NCI-H1930 (cell line): ENCODE data around the gene GMPPB.
A peak's percentile ranks its signal among the peaks of the same experiment; 100 is the strongest.
"Not testable (repeated sequence)": the region's sequence is repeated elsewhere in the genome, so short reads cannot be mapped to it uniquely, and the experiment has no call there.

Experiments used
- DNase-seq, 2 experiments: peaks; one replicate each; lab custom pipeline; 2025; lab: John Stamatoyannopoulos, UW

GMPPB gene

DNA sequence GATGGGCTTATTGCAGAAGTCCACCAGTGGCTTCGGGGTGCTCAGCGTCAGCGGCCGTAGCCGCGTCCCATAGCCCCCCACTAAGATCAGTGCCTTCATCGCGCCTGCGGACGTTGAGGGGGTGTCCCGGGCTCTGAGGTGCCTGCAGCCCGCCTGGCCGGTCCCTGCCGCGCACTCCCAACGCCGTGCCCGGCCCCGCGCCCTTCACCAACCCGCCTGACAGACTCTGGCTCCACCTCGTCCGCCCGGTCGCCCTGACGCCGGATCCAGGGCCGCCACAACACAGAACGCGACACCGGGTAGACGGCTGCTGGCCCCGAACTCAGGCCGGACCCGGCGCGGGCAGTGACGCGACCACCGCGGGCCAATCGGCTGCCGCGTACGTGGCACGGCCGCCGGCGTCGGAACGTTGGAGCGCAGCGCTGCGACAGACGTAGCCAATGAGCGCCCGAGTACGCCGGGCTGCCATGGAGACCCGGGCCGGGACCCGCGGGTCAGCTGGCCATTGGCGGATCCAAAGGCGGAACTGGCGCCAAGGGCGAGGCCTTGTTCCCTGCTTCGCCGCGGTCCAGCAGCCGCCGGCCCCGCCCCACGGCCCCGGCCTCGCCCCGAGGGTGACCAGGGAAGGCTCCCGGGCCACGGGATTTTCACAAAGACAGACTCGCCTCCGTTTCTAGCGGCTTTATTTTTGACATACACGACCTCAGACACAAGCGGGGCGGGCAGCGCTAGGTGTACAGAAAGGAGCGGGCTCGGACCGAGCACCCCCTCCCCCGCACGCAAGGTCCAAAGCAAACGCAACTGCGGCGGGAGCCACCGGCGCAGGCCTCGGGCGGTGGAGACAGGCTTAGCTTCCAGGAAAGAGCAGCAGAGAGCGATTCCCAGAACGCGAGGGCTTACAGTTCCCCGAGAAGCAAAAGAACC is at the start of gene GMPPB:
Gene GMPPB, minus strand, starts transcription at position 324 of the 924 bp plus-strand sequence. Its CDS starts 225 bp downstream, at position 99.
- peak; percentile 79 to 90 for DNase-seq

DNA sequence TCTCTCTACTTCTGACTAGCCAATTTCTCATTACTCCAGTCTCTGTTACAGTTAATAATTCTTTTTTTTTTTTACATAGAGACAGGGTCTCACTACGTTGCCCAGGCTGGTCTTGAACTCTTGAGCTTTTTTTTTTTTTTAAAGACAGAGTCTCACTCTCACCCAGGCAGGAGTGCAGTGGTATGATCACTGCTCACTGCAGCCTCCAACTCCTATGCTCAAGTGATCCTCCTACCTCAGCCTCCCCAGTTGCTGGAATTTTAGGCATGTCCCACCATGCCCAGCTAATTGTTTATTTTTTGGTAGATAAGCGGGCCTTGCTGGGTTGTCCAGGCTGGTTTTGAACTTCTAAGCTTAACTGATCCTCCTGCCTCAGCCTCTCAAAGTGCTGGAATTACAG is 49.0 kb upstream of the GMPPB start:
- DNase-seq = no peak

DNA sequence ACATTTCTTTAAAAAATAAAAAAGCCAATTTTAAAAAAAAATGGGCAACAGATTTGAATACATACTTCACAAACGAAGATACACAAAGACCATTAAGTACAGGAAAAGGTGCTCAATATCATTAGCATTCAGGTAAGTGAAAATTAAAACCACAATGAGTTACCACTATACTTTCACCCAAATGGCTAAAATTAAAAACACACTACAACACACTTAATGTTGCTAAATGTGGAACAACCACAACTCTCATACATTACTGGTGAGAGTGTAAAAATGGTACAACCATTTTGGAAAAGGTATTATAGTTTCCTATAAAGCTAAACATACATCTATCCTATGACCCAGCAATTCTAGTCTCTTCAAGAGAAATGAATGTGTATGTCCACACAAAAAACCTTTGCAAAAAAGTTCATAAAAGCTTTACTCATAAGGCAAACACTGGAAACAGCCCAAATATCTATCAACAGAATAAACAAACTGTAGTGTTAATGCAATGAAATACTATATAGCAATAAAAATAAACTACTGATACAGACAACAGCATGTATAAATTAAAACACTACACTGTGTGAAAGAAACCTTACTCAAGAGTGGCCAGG is 47.7 kb upstream of the GMPPB start:
- no peak for DNase-seq

DNA sequence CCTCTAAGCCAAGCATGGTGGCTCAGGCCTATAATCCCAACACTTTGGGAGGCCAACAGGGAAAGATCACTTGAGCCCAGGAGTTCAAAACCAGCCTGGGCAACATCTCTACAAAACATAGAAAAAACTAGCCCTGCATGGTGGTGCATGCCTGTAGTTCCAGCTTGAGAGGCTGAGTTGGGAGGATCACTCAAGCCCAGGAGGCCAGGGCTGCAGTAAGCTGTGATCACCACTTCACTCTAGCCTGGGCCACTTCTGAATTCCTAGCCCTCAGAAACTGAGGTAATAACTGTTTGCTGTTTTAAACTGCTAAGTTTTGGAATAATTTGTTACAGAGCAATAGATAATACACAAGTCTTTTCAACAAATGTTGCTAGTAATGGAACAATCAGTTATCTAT is 46.2 kb upstream of the GMPPB start:
- no peak for DNase-seq

DNA sequence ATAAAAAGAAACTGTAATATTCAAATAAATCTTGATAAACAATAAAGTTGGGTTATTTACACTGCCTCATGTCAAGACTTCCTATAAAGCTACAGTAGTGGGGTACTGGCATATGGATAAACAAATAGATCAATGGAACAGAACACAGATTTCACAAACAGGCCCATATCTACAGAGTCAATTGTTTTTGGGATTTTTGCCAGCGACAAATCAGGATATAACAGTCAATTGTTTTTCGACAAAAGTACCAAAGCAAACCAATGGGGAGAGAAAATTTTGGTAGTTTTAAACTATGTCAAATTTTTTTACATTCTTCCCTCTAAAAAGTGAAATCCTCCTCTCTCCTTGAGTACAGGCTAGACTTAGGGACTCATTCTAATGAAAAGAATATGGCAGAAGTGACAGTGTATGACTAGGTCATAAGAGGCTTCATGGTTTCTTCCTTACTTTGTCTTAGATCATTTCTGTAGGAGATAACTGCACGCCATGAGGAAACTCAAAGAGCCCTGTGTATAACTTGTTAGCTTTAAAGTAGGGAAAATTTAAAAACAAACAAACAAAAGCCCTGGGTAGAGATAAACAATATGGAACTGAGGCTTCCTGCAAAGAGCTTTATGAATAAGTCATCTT is 45.6 kb upstream of the GMPPB start:
- no peak for DNase-seq

DNA sequence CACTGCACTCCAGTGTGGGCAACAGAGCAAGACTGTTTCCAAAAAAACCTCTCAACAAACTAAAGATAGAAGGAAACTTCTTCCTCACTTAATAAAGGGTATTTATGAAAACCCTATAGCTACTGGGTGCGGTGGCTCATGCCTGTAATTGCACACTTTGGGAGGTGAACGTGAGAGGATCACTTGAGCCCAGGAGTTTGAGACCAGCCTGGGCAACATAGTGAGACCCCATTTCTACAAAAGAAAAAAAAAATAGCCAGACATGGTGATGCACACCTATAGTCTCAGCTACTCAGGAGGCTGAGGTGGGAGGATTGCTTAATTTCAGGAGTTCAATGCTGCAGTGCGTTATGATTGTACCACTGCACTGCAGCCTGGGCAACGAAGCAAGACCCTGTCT is 40.2 kb upstream of the GMPPB start:
- DNase-seq = no peak

DNA sequence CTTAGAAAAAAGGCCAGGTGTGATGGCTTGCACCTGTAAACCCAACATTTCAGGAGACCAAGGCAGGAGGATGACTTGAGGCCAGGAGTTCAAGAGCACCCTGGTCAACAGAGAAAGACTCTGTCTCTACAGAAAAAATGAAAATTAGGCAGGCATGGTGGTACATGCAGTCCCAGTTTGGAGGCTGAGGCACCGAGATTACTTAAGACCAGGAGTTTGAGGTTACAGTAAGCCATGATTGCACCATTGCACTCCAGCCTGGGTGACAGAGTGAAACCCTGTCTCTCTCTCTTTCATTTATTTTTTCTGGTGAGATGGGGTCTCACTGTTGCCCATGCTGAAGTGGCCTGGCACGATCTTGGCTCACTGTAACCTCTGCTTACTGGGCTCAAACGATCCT is 37.9 kb upstream of the GMPPB start:
- no peak for DNase-seq

DNA sequence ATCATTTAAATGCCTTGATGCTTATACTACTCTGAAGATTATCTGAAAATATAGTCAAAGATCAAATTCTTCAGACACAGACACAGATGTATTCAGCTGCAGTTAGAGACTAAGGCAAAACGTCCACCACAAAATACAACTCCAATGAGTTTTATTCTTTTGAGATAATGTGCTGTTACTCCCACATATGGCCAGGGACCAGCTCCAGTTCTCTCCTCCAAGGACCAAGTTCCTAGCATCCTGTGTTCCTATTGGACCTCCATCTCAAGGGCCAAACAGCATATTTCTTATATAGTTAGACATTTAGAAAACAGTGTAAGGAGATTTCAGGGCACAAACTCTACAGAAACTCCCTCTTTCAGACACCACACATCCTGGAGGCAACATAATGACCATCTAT is 35.5 kb upstream of the GMPPB start:
- no peak for DNase-seq

DNA sequence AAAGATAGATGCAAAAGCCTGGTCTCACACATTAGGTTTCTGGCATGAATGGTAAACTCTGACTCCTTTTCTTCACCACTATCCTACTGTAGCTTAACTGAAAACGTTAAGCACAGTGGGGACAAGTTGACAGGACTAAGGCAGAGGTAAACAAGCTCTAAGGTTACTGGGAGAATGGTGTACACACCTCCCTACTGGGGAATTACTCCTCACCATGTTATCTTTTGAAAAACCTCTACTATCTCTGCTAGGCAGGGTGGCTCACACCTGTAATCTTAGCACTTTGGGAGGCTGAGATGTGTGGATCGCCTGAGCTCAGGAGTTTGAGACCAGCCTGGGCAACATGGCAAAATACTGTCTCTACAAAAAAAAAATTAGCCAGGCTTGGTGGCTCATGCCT is 33.4 kb upstream of the GMPPB start:
- DNase-seq = no peak

DNA sequence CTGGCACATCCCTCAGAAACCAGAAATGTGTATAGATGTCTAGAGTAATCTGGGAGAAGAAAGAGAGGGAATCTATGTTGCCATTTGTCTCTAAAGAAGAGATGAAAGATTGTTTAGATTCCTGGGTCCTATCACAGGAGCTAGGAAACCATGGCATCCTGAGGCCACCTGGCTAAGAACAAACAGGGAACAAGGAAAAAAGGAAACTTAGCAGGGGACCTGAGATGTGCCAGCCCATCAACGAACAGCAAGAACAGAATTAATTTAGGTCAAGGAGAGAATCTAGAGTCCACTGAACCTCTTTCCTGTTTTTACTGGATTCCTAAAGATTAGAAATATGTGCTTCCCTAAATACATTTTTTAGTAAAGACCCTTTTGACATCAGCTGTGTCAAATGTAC is 32.3 kb upstream of the GMPPB start:
- DNase-seq = no peak

DNA sequence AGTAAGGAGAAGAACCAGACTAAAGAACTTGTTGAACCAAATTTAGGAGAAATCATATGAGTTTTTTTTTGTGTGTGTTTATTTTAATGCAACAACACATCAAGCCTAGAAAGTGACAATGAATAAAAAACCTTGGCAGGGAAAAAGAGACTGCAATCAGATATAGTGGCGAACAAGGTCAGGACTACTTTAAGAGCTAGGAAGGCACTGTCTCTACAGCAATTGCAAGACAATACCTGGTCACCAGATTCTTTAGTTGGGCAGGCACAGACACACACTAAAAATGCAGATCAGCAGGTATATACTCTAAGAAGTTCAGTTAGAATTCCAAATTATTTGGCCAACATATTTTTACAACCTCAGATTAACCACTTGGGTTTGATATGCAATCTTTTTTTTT is 30.8 kb upstream of the GMPPB start:
- no peak for DNase-seq

DNA sequence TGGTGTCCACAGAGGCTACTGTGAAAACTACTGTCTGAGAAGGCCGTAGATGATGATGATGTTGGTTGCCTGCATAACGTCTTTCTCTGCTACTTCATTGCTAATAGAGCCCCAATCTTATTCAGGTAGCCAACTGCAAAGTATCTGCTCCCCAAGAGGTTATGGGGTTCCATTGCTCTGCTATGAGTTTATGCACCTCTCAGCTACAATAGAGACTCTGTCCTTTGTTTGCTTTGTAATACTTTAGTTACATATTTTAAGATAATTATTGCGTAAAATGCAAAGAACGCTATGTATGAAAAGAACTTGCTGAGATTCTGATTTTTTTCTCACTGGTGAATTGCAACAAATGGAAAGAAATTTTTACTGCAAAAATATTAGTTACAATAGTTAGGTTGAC is 27.8 kb upstream of the GMPPB start:
- no peak for DNase-seq

DNA sequence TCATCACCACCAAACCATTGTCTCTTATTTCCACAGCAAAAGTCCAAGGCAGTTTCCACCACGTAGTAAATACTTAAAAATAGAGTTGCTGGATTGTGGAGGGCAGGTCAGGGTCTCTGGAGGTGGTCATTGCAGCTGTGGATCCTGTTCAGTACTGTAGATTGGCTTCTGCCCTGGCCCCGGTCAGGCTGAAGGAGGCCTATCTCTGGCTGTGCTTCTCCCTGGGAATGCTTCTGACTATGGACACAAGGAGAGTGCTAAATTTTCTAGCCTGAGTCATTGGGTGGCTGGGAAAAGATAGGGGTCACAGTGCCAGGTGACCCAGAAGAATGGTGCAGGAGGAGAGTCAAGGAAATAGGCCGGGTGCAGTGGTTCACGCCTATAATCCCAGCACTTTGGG is 26.3 kb upstream of the GMPPB start:
- no peak for DNase-seq

DNA sequence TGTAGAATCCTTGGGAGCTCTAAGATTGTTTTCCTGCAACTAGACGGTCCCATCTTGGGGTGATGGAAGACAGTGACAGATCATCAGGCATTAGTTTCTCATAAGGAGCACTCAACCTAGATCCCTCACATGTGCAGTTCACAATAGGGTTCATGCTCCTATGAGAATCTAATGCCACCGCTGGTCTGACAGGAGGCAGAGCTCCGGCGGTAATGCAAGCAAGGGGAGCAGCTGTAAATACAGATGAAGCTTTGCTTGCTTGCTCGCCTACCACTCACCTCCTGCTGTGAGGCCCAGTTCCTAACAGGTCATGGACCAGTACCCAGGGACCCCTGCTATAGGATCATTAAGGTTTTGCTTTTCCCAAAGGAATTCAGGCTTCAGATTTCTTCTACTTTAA is 25.1 kb upstream of the GMPPB start:
- not testable (repeated sequence) for DNase-seq

DNA sequence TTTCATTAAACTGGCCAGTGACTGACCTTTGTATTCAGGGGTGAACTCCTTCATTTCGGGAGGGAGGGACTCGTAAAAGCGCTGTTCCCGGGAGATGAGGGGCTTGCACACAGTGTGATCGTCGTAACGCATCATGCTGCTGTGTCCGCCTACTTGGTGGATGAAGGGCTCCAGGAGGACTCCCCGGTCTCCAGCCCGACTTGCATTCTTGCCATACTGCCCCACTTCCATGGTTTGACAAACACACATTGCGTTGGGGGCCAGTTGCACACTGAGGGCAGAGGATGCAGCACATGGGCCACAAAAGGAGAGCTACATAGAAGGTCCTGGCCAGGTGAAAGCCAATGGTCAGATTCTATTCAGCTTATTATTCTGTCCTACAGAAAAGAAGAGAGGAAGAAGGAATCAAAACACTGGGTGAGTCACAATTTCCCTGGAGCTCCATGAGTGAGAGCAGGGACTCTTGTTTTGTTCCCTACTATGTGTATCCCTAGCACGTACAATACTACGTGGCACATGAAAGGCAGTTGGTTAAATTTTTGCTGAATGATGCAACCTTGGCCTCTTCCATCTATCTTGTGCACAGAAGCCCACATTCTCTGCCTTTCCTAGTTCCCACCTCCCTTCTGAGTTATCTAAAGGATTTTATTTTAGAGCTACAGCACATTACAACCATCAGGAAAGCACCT is 24.2 kb upstream of the GMPPB start:
- DNase-seq = no peak

DNA sequence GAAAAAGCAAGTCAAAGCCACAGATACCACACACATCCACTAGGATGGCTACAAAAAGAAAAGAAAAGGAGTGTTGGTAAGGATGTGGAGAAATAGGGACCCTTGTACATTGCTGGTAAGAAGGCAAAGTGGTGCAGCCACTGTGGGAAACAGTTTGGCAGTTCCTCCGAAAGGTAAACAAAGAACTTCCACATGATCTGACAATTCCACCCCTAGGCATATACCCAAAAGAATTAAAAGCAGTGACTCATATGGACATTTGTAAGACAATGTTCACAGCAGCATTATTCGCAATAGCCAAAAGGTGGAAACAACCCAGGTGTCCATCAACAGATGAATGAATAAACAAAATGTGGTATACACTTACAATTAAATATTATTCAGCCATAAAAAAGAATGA is 22.2 kb upstream of the GMPPB start:
- no peak for DNase-seq

DNA sequence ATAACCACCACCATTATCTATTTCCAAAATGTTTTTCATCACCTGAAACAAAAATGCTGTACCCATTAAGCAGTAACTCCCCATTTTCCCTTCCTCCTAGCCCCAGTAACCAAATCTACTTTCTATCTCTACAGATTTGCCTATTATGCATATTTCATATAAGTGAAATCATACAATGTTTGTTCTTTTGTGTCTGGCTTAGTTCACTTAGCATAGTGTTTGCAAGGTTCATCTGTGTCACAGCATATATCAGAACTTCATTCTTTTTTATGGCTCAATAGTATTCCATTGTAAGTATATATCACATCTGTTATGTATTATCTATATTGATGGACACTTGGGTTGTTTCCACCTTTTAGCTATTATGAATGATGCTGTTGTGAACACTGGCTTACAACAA is 16.7 kb upstream of the GMPPB start:
- DNase-seq = no peak

DNA sequence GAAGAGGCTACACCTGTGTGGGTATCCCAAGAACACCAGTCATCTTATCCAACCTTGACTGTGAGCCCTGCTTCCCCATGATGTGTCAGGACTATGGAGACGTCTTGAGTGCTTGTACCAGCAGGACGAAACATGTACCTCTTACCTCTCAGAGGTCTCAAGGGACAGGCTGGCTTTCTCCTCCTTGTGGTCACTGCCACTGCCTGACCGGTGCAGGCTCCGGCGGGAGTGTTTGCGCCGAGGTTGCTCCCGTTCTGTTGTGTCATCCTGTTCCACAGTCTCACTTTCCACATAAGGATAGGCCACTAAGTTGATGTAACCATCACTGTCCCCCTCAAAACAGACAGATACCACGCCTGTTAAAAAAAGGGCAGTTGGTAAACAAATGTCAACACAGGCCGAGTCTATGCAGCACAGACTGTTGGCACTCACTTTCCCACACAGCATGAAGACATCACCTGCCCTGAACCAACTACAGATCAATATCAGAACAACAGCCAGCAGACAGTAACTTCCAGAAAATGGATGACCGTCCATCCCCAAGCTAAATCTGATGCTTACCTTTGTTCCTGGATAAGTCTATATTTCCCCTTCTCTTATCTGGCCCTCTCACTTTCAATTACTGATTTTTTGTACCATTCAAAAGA is 14.4 kb upstream of the GMPPB start:
- no peak for DNase-seq

DNA sequence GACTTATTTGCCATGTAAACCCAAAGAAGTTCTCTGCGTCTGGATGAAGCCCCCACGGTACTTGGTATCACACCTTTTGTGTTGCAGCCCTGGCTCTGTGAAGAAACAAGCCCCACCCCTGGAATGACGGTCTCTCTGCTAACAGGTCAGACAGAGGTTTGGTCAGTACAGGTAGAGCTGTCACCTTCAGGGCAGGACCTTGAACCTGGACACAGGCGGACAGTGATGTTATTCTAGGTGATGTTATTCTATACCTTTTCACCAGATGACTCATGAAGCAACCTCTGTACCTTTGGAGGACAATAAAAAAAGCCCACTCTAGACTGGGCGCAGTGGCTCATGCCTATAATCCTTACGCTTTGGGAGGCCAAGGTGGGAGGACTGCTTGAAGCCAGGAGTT is 11.0 kb upstream of the GMPPB start:
- DNase-seq = no peak

DNA sequence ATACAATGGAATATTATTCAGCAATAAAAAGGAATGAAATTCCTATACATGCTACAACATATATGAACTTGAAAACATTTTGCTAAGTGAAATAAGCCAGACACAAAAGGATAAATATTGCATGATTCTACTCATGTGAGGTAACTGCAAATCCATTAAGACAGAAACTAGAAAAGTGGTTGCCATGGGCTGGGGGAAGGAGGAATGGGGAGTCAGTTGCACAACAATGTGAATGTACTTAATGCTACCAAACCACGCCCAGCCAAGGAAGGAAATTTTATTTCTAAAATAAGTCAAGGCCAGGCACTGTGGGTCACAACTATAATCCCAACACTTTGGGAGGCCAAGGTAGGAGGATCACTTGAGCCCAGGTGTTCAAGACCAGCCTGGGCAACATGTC is 9.8 kb upstream of the GMPPB start:
- no peak for DNase-seq

DNA sequence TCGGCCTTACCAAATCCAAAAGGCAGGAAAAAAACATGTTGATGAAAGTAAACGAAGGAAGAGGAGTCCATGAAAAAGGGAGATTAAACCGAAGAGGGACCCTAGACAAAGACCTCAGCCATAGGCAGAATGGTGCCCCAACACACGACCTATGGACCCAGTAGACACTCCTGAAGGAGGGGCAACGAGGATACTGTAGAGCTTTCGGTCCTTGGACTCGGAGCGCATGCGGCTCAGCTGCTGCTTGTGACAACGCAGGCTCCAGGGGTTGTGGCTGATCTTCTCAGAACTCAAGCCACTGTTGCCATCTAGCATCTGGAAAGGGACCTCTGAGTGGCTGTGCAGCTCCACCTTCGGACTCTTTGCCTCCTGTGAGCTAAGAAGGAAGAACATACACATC is 8.8 kb upstream of the GMPPB start:
- no peak for DNase-seq

DNA sequence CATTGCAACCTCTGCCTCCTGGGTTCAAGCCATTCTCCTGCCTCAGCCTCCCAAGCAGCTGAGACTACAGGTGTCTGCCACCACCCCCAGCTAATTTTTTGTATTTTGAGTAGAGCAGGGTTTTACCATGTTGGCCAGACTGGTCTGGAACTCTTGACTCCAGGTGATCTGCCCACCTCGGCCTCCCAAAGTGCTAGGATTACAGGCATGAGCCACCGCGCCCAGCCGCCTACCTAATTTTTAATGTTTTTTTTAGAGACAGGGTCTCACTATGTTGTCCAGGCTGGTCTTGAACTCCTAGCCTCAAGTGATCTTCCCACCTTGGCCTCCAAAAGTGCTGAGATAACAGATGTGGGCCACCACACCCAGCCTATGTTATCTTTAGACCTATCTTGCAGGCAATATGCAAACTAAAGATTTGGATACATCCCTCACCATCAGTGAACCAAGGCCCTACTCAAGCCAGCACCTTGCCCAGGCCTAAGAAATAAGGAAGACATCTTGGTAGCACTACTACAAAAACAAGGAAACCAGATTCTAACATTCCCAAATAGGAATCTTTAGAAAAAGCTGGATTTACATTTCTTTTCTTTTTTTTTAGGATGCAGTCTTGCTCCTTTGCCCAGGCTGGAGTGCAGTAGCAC is 6.3 kb upstream of the GMPPB start:
- DNase-seq = no peak
